DND-41 (cell line): ENCODE data around the gene CLCN3.

Experiments used
- CTCF ChIP-seq: IDR thresholded peaks from 2 replicates; pipeline ENCODE4 v1.5.1; 2012; ENCODE audit warnings: borderline replicate concordance, low read length, moderate library complexity, mild to moderate bottlenecking; ENCODE audit not compliant: poor library complexity, severe bottlenecking; ENCODE audit errors: extremely low read depth
- EZH2 ChIP-seq: IDR thresholded peaks from 3 replicates; pipeline ENCODE4 v1.6.1; 2012; ENCODE audit warnings: borderline replicate concordance, low read depth, mild to moderate bottlenecking, moderate library complexity, low read length, inconsistent platforms; ENCODE audit not compliant: severe bottlenecking

GRCh38 chr4:169630069-169630468, 9.7 kb downstream of the CLCN3 start:
- TF ChIP-seq EZH2 (no peak), CTCF (no peak)
